Measurements from ENCODE around the gene PRG2.

DNA sequence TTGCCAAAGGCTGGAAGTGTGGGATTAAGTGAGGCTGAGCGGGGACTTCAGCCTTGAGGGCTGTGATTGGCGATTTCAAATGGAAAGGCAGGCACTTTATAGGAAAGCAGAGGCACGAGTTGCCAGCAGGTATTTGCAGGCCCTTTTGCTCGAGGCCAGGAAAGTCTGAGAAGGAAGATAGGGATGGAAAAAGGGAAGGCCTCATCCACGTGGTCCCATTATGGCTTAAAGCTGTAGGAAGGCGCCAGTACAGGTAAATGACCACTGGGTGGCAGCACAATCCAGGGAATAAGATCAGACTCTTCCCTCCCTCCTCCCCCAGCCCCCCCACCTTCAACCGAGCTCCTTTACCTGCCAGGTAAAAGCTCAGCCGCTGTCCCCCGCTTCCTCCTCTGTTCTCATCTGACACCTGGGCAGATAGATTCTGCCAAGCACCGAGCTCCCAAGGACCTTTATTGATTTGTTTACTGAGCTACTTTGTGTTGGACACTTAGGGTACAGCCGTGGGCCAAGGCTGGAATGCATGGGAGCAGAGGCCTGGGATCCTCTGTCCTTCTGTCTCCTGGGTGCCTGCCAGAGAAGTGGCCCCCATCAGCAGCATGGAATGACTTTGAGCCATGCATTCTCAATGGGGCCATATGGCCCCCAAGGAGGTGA, 44.8 kb downstream of the PRG2 start:
- TF ChIP-seq, protein P1, sequence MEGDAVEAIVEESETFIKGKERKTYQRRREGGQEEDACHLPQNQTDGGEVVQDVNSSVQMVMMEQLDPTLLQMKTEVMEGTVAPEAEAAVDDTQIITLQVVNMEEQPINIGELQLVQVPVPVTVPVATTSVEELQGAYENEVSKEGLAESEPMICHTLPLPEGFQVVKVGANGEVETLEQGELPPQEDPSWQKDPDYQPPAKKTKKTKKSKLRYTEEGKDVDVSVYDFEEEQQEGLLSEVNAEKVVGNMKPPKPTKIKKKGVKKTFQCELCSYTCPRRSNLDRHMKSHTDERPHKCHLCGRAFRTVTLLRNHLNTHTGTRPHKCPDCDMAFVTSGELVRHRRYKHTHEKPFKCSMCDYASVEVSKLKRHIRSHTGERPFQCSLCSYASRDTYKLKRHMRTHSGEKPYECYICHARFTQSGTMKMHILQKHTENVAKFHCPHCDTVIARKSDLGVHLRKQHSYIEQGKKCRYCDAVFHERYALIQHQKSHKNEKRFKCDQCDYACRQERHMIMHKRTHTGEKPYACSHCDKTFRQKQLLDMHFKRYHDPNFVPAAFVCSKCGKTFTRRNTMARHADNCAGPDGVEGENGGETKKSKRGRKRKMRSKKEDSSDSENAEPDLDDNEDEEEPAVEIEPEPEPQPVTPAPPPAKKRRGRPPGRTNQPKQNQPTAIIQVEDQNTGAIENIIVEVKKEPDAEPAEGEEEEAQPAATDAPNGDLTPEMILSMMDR (IDR thresholded peaks at IDR 0.05) = peak; percentile 78
- no peak for TF ChIP-seq ZFX (IDR thresholded peaks at IDR 0.05; ENCODE audit: borderline replicate concordance)

Measured in 22Rv1 (cell line).